Activated T-helper 1 cell treated with Interleukin-2 at 50 U/mL for 16 hours (primary cell): ENCODE results near the gene ZNF750.

ENCODE experiments used
- DNase-seq: peaks from one replicate; pipeline ENCODE4 v3.0.0-alpha.2; 2020; ENCODE audit warnings: low read depth

The ZNF750 gene

DNA sequence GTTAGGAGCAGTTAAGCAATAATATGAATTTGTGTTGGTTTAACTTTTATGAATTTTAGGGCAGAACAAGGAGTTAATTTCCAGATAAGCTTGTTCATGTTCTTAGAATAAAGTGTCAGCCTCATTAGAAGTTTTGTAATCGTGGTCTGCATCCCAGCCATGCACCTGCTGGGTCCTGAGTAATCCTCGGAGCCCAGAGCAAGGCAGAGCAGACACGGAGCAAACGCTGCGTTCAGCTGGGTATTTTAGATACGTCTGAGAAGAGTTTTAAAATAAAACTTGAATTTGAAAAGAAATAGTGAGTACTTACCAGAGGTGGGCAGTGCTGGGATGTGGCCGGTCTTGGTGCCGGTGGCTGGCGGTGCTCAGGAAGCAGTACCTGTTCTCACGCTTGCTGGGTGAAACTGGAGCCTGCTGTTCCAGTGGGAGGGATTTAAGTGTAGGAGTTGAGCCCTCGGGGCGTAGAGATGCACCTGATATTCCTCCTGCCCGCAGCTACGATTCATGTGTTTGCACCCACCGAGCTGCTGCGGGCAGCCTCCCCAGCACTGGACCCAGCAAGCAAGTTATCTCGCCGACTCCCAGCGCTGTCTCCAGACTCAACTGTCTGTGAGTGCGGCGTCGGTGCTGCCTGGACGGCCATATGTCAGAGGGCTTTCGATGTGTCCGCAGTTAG lies at the start of gene ZNF750:
Gene ZNF750 (minus strand): TSS at position 406 of the 676 bp plus-strand sequence. CDS start 7,568 bp downstream, outside the sequence.
- DNase-seq: no peak

- no peak for DNase-seq
These were observed 49.0 kb upstream of the ZNF750 start for GRCh38 chr17:82888583-82889495.

DNA sequence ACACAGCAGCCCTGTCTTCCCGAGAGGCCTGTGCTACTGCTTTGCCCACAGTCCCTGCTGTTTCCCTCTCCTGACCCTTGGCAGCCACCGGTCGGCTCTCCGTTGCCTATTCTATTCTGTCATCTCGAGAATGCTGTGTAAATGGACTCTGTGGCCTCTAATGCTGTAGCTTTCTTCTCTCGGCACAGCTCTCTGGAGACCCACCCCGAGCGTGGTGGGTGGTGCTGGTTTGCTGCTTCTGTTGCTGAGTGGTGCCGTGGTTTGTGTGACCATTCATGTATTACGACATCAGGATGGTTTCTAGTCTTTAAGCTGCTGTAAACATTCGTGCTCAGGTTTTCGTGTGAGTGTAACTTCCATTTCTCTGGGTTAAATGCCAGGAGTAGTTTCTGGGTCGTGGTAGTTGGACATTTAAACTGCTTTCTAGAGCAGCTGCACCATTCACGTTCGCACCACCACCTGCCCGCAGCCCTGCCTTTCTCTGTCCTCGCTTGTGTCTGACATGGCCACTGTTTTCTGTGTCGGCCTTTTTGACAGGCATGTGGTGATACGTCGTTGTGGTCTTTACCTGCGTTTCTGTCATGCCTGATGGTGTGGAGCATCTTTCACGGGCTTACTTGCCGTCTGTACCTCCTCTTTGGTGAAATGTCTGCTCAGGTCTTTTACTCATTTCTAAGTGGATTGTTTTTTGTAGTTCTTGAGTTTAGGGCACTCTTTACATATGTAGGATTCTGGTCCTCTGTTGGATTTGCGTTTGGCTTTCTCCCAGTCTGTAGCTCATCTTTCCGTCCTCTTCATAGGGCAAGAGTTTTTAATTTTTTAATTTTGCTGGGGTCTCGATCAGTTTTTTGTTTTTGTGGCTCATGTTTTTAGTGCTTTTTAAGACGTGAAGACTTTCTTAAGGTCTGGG lies 47.7 kb upstream of the ZNF750 start:
- DNase-seq: no peak

GRCh38 chr17:82884970-82885353 lies 45.1 kb upstream of the ZNF750 start:
- DNase-seq: no peak

DNA sequence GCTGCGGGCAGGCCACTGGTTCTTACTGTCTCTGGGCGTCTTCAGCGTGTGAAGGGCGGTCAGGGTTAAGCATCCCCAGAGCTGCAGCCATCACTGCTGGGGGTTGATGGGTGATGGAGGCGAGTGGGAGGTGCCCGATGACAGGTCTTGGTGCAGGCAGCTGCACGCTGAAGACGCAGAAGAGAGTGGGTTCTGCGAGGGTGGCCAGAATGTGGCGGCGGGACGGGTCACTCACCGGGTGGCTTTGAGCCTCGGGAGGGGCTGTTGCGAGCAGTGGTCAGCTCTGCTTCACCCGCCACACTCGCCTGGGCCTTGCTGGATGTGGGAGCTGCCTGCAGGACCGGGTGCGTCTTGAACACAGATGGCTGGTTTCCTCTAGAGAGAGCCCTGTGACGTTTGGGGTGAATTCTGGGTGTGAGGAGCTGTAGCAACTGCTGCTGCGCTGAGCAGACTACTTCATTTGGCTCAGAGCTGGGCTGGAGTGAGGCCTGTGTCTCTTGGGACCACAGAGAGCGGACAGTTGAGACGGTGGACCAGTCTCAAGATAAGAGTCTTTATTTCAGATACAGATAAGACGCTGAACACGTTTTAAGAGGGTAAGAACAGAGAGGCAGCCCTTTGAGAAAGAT lies 44.6 kb upstream of the ZNF750 start:
- no peak for DNase-seq

- no peak for DNase-seq
These were observed 43.7 kb upstream of the ZNF750 start for GRCh38 chr17:82883419-82884031.

DNA sequence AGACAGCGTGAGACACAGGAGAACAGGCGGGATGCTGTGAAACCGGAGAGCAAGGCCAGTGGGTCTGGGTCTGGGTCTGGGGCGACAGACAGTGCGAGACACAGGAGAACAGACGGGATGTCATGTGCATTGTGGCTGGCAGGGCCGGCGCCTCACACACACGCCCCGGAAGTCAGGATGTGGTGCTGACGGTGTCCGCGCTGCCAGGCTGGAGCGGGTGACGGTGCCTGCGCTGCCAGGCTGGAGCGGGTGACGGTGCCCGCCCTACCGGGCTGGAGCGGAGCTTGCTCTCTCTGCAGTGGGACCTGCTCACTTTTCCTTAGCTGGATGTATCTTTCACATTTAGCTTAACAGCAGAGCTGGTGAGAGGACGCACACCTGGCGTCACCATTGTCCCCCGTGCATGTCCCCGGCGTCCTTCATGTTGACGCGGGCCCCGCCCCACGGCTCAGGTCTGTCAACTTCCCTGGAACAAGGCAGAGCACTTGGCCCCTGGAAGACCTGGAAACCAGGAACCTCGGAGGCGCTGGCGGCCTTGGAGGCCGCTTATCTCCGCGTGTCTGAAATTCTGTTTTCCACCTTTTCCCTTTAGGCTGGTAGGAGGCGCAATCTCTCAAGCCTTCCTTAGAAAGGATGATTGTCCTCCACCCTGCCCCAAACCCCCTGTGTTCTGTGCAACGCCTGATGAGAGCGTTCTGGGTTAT lies 43.0 kb upstream of the ZNF750 start:
- DNase-seq: peak; percentile 72

DNA sequence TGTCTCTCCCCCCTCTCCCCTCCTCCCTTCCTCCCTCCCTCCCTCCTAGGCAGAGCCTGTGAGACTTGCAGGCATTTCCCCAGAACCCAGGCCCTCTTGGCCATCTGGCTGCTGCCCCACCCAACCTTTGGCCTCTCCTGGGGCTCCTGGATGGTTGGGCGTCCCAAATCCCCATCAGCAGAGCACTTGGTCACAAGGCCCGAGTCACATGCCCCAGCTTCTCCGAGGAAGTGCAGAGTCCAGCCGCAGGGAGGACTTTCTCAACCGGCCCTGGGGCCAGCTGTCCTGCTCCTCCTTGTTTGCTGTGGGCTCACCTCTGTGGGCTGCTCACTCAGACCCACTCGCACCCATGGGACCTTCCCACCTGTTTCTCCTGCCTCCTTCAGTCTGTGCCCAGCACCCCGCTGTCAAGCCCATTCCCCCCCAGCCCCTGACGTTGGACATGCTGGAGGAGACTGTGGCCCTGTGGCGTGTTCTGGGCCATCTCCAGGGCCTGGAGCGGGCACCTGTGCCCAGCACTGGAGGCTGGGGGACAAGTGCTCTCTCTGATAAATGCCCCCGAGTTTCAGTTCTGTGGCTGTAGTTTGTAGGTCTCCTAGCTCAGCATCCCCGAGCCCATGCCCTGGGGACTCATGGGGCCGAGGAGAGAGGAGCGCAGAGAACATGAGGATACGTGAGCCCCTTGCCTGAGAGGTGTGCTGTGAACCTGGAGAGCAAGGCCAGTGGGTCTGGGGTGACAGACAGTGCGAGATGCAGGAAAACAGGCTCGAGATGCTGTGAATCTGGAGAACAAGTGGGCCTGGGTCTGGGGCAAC lies 42.3 kb upstream of the ZNF750 start:
- DNase-seq: no peak

DNA sequence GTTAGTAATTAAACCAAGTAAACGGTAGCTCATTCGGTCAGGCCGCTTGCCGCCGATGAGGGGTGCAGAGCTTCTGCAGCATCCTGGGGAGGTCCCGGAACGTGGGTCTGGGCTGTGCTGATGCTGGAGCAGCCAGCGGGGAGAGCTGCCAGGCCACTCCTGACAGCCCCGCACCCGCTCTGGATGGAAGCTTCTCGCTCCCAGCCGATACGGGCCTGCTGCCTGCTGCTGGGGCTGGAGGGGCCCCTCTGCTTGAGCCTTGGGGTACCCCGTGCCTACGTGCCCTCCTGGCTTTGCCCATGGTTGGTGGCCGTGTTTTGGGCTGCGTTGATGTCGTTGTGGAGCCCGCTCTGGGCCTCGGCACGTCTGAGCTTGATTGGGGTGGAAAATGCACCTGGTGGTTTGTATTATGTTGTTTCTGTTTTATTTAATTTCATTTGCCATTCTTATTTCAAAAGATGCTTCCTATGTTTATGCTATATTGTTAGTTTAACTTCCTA lies 41.6 kb upstream of the ZNF750 start:
- no peak for DNase-seq

DNA sequence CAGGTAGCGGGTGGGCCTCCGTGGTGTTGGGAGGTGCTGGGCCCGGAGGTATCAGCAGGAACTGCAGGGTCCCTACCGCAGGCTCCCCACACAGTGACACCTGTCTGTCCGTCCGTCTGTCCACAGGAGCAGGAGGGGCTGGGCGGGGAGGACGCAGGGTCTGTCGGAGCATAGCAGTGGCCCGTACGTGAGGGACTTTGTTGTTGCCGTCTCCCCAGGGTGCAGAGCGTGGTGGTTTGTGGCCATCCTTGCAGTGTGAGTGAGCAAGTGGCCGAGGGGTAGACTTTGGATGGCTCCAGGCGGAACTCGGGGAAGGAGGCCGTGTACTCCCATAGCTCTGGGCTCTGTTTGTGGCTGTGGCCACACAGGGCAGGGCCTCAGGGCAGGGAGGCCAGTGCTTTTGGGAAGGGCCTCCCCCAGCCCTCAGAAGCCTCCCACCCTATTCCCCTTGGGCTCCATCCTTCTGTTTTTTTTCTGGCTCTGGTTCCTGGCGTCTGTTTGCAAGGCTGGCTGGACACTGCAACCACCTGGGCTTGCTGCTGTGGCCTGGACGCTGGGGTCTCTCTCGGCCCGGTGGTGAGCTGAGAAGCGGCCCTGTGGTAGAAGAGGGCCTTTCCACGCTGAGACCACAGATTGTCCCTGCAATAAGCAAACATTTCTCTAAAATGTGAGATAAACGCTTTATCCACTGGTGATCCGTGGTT lies 41.0 kb upstream of the ZNF750 start:
- DNase-seq: no peak

DNA sequence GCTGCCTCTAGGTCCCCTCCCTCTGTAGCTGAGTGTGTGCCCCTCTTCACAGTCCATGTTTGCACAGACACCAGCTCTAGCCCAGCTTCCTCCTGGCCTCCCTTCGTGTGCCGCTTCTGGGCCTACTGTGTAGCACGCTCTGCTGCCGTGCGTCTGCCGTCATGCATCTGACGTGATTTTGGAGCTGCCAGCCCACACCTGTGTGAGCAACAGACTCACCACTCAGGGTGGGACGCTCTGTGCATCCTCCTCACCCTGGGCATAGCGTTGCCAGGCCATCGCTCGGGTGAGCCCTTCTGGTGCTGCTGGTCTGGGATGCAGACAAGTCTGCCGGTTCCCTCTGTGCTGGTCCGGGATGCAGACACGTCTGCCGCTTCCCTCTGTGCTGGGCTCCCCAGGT lies 39.4 kb upstream of the ZNF750 start:
- no peak for DNase-seq

DNA sequence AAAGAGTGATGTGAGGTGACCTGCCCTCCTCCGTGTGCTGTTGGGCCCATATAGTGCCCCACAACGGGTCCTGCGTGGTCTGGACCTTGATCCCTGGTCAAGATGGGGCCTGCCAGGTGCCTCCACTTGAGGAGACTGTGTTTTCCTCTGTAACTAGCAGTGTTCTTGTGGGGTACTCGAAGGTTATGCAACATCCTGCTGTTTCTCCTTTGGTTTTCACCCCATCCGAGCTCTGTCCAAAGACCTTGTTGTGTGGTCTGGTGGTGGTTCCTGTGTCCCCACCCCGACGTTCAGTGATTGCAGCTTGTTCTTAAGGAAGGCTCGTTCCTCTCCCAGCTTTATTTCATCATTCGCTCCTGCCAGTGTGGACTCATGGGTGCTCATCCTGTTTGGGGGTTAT lies 38.7 kb upstream of the ZNF750 start:
- no peak for DNase-seq

DNA sequence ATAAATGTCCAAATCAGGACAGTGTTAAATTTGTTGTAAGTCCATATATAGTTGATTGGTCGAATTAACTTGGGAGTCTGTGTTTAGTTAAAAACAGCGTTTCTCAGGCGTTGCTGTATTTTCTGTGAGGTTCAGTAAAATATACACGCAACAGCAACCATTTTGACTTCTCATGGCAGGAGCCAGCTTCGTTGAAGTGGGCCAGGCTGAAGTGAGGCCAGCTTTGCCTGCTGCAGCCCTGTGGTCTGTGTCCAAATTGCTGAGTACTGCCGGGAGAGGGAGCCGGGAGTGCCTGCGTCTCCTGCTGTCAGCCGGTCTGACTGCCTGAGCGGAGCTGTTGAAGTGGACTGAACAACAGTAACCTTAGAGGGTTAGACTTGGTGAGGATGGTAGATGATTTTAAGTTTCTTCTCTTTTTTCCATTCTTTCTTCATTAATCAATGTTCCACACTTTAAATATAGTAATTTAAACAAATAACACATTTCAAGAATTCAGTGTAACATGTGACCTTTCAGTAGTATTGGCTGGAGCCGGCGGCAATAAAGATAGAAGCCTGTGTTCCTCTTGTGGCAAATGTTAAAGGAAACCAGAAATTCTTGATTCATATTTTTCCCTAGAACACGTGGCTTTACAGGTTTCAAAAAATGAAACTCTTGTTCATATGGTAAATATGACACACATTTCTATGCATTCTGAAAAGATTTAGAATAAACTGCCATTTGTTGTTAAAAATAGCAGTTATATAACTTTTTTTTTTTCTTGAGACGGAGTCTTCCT lies 37.0 kb upstream of the ZNF750 start:
- DNase-seq: no peak

- DNase-seq: no peak
These were observed 36.3 kb upstream of the ZNF750 start for GRCh38 chr17:82876149-82876548.

DNA sequence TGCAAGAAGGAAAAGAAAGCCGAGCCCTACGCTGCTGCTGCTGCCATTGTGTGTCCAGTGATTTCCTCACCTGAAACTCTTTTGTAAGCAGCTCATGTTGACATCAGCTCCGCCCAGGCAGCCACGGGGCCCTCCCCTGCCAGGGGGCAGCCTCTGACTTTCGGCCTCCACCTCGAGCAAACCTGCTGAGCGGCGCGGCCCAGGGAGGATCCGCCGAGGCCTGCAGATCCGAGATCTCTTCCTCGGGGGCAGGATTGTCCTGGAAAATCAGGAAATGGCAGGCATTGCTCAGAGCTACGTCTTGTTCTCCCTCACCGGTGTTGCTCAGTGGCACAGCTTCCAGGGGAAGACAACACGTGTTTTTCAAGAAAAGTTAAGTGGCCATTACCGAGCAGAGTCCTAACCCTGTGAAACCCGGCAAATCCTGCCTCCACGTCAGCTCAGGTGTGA lies 35.6 kb upstream of the ZNF750 start:
- no peak for DNase-seq

GRCh38 chr17:82874011-82874835 lies 34.4 kb upstream of the ZNF750 start:
- no peak for DNase-seq

GRCh38 chr17:82873521-82873920 lies 33.7 kb upstream of the ZNF750 start:
- no peak for DNase-seq
